ENCODE results near the gene RYK.

GRCh38 chr3:134282659-134283047 lies 32.0 kb upstream of the RYK start:
- TF ChIP-seq CTCF (IDR thresholded peaks at IDR 0.05) (no peak), POLR2A (IDR thresholded peaks at IDR 0.05) (no peak), EP300 (IDR thresholded peaks at IDR 0.05; ENCODE audit: low read depth) (no peak), POLR2AphosphoS5 (IDR thresholded peaks at IDR 0.05) (no peak)
